Measurements from ENCODE around the gene MAST3.

Gene MAST3

DNA sequence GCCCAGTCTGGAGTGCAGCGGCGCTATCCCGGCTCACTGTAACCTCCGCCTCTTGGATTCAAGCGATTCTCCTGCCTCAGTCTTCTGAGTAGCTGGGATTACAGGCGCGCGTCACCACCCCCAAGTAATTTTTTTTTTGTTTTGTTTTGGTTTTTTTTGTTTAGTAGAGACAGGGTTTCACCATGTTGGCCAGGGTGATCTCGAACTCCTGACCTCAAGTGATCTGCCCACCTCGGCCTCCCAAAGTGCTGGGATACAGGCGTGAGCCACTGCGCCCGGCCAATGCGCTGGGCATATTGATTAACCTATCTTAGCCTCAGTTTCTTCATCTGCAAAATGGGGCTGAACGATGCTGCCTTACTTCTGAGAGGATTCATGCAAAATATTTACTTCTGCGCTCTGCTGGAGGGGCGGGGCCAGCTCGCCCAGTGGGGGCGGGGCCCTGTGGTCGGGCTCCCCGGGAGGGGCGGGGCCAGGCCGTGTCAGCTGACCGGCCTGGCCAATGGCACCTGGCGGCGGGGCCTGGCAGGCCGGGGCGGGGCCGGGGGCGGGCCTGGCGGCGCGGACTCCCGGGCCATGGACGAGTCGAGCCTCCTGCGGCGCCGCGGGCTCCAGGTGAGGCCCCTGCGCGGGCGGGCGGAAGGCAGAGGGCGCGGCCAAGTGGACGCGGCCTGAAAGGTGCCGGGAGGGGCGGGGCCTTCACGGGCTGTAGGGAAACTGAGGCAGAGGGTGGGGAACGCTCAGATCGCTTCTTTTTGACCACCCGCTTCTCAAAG, at the start of gene MAST3:
MAST3 (plus strand) TSS at position 562 of the 776 bp plus-strand sequence; CDS start at position 577, 15 bp downstream.
- peak; percentile 93 for DNase-seq

DNA sequence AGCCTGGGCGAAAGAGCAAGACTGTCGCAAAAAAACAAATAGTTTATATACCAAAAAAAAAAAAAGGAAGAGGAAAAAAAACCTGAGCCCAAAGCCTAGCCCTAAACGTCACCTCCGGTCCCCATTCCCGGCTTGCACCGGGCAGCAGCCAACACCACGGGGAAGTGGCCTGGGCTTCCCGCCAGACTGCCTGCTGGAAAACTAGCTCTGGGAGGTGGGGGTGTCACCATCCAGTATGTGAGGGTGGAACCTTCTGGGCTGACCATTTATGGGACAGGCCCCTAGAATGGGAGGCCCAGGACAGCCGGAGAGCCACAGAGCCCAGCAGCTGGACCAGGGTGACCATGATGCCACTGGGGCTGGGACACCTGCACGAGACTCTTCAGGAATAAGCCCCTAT, 48.2 kb upstream of the MAST3 start:
- no peak for DNase-seq

DNA sequence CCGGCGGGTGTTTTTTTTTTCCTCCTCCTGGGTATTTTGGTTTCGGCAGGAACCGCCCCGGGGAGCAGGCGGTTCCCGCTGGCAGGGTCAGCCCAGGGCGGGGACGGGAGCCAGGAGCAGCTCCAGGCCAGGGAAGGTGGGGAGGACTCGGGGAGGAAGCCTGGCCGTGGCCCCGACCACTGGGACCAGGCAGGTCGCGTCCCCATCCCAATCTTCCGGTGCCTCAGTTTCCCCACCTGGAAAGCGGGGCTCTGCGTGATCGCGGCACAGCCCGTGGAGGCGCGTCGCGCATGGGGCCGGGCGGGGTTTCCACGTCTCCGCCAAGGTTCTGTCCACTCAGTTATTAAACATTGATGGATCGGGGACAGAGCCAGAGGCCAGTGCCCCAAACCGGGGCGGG, 45.7 kb upstream of the MAST3 start:
- DNase-seq: no peak

DNA sequence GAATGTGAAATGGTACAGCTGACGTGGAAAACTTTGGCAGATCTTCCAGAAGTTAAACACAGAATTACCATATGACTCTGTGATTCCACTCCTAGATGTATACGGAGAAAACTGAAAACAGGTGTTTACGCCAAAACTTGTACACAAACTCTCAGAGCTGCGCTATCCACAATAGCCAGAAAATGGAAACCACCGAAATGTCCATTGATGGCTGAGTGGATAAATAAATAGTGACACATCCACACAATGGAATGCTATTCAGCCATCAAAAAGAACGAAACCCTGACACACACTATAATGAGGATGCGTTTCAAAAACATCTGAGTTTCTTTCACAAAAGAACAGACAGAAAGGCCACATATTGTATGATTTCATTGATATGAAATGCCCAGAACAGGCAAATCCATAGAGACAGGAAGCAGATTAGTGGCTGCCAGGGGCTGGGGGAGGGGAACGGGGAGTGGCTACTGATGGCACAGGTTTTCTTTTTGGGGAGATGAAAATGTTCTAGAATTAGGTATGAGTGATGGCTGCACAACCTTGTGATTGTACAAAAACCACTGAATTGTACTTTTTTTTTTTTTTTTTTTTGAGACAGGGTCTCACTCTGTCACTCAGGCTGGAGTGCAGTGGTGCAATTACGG, 43.9 kb upstream of the MAST3 start:
- no peak for DNase-seq

DNA sequence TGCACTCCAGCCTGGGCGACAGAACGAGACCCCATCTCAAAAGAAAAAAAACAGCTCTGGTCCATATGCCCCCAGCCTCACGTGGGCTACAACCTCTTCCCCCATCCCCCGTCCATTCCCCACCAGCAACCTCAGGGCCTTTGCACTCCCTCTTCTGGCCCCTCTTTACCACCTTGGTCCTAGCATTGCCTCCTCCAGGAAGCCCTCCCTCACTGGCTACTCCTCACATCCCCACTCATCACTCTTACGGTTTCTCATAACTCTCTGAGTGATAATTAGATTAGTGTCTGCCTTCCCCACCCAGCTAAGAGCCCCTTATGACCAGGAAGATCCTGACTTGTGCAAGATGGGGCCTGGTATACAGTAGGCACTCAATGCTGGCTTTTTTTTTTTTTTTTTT, 41.6 kb upstream of the MAST3 start:
- no peak for DNase-seq

DNA sequence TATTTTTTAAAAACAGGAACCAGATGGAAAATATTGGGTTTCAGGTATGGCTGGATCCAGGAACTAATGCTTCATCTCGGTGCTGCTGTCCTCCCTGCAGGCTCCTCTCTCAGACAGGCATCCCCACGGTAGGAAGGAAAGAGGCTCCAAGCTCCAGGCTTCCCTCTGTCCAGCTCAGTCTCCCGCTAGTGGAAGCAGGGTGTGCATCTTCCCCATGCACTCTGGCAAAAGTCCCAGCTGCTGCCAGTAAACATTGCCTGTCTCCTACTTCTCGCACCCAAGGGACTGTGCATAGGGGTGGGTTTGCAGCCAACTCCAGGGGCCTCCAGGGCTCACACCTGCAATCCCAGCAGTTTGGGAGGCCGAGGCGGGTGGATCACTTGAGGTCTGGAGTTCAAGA, 40.0 kb upstream of the MAST3 start:
- DNase-seq: no peak

DNA sequence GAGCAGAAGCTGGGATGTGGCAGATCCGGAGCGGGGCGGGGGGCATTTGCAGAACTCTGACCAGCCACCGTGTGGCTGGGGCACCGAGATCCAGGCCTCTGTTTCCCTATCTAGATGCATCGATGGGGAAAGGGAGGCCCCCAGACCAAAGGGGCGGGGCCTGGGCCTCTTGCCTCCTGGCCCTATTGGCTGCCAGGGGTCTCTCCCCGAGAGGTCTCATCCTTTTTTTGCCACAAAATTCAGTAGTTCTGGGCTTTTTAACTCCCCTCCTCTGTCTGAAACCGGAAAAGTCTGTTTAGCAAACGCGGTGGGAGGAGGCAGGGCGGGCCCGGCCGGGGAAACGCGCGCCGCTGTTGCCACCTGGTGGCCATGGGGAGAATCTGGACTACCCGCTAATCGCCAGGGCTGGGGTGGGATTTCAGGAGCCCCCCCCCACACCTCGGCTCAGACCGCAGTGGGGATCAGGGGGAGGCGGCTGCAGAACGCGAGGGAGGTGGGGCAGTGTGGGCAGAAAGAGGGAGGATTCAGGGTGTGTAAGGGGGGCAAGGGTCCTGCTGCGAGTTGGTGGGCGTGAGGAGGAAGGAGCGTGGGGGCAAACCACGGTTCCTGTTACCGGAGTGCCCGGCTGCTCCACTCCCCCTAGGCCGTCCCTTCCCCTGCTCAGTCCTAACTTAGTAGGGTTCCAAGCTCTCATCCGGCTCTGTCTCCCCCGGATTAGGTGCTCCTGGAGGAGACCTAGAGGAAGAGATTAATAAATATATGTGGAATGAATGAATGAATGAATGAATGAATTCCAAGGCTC, 39.2 kb upstream of the MAST3 start:
- DNase-seq: peak; percentile 83

DNA sequence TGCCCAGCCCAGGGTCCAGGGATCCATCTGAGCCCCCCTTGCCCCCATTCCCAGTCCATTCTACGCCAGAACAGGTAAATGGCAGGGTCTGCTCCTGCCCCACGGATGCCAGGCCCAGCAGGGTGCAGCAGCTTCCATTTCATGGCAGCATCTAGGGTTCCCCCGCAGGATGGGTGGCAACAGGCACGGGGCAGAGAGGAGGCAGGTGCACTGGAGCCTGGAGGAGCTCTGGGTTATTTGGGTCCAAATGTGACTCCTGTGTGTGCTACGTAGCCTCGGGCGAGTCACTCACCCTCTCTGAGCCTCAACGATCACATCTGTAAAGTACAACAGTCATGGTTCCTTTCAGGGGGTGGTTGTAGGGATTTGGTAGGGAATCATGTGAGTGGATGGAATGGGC, 38.3 kb upstream of the MAST3 start:
- no peak for DNase-seq

DNA sequence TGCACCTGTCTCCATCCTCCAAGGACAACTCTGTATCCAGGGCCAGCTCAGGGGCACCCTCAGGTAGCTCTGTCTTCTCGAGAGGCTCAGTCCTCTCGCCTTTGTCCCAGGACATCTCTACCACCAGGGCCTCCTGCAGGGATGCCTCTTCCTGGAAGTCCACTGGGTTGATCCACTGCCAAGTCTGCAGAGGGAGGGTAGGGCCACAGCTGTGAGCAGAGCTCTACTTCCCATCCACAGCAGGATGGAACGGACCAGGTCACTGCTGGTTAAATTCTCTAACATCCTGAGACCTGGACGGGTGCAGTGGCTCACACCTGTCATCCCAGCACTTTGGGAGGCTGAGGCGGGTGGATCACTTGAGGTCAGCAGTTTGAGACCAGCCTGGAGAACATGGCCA, 37.7 kb upstream of the MAST3 start:
- DNase-seq: no peak

DNA sequence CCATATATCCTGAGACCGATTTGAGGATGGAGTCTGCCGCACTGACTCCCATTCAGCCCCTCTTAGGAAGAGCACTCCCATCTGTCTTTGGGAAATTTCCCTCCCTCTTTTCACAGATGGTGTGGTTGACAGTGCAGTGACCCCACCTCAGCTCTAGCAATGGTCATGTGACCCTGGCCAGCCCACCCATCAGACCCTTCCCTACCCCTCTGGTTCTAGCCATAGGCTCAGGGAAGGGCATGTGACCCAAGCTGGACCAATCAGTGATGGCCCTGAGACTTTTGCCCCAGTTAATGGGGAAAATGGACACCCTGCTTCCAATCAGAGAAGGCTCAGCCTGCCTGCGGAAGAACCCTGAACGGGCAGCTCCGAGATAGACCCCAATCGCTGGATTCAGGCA, 37.1 kb upstream of the MAST3 start:
- DNase-seq: no peak

DNA sequence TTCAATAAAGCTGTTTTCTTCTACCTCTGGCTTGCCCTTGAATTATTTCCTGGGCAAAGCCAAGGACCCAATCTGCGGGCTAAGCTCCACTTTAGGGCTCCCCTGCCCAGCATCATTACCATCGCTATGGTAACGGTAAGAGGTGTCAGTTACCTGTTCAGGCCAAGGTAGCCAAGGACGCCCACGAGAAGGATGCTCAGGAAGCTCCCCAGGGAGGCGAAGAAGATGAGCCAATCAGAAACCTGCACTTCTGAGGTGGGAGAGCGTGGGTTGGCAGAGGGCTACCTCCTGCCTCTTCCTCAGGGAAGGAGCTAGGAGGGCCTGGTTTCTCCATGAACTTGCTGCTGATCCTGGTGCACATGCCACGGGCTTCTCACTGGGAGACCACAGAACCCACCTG, 35.5 kb upstream of the MAST3 start:
- no peak for DNase-seq

DNA sequence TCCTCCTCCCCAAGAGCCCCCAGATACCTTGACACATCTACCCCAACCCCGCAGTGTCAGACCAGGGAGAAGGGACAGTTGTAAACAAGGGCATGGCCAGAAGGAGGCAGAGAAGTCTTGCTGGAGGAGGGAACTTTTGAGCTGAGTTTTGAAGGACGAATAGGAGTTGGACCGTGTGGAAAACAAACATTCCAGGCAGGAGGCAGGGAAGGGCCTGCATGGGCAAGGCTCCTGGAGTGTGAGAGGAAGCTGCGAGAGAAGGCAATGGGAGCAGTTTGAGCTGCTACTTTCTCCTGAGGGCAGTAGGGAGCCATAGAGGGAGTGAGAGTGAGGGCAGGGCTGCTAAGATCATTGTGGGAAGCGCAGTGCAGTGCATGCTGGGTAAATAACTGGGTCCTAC, 34.1 kb upstream of the MAST3 start:
- DNase-seq: peak; percentile 27

DNA sequence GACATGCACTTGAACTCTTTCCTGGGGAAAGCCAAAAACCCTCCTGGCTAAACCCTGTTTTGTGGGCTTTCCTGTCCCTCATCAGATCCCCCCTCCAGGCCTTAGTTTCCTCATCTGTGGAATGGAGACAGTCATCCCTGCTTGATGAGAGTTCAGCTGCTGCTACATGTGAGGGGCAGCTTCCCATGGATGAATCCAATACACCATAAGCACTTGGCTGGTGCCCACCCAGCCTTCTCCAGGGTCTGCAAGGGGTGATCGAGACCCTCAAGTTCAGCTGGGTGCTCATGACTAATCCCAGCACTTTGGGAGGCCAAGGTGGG, 32.4 kb upstream of the MAST3 start:
- DNase-seq: no peak

DNA sequence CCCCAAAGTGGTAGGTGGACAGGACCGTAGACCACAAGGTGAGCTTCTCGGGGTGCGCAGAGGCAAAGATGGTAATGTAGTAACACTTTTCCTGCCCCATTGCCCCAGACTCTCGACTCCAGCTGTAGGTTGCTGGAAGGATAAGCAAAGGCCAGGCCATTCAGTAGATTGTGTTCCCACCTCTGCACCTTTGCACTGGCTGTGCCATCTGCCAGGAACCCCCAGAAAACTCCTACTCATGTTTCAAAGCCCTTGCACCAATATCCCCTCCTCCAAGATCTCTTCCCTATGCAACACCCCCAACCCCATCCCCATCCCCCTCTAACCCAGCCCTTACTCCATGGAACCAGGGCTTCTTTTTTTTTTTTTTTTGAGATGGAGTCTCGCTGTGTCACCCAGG, 29.2 kb upstream of the MAST3 start:
- DNase-seq: no peak

DNA sequence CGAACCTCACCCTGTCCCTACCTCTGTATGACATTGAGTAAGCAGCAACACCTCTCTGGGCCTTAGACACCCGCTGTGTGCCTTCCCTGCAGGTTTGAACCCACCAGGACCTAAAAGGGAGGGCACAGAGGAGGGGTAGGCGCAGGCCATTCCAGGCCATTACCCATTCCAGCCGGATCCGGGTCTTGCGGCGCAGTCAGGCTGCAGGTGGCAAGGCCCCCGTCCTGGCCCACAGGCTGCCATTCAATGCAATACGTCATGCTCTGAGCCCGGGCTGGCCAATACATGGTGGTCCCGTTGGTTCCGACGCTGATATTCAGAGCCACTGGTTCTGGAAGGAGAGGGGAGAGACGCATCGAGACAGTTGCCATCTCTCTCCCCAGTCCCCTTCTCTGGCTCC, 28.2 kb upstream of the MAST3 start:
- DNase-seq: no peak

DNA sequence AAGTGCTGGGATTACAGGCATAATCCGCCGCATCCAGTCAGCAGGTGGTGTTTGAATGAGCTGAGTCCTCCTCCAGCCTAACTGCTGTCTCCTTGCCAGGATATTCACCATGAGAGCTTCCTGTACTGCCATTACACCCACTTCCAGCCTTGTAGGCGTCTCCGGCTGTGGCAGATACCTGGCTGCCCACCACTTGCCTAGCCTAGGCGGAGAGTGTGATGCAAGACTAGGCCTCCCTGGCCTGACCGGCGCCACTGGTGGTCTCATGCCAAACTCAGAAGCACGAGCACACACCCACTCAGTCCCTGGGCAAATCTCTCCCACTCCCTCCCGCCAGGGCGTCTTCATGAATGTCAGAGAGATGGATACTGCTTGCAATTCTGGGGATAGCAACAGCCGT, 27.4 kb upstream of the MAST3 start:
- DNase-seq: no peak

DNA sequence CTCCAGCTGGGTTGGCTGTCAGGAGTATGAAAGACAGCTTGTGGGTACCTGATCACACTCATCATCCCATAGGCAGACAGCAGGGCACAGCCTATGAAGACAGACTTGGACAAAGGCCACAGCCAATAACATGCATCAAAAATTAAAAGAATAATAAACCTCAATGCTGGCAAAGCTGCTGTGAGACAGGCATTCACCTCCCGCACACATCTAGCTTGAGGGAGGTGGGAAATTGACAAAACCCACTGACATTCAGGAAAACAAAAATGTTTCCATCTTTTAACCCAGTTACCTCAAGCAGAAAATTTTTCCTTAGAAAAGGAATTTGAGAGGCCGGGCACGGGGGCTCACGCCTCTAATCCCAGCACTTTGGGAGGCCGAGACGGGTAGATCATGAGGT, 25.2 kb upstream of the MAST3 start:
- no peak for DNase-seq

DNA sequence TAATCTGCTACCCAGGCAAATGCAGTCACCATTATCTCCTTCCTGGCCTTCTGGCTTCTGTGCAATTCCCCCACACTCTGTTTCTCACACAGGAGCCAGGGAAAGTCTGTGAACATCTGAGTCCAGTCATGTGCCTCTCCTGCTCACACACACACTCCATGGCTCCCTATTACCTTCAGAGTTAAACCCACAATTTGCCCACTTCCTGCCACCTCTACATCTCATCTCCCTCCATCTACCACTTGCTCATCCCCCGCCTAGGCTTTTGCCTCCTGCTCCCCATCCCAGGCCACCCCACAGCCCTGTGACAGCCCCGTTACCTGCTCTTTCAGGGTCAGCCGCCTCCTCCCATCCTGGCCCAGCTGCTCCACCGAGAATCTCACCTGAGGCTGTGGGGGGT, 24.4 kb upstream of the MAST3 start:
- no peak for DNase-seq

DNA sequence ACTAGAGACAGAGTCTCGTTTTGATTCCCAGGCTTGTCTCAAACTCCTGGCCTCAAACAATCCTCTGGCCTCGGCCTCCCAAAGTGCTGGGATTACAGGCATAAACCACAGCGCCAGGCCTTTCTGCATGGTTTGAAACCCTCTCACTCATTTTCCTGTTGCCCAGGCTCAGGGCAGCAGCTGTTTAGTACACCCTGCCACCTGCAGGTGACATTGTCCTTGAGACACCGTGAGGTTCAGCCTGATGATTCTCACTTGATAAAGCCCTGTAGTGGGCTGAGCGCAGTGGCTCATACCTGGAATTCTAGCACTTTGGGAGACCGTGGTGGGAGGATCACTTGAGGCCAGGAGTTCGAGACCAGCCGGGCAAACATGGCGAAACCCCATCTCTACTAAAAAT, 23.4 kb upstream of the MAST3 start:
- no peak for DNase-seq

DNA sequence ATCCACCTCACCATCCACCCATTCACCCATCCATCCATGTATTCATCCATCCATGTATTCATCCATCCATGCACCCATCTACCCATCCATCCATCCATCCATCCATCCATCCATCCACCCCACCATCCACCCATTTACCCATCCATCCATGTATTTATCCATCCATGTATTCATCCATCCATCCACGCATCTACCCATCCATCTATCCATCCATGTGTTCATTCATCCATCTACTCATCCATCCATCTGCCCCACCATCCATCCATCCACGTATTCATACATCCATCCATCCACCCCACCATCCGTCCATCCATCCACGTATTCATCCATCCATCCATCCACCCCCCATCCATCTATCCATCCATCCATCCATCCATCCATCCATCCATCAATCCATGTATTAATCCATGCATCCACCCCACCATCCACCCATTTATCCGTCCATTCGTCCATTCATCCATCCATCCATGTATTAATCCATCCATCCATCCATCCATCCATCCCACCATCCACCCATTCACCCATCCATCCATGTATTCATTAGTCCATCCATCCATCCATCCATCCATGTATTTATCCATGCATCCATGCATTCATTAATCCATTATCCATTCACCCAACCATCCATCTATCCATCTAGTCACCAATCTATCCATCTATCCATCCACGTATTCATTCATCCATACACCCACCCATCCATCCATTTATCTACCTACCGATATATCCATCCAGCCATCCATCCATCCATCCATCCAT, 13.5 kb upstream of the MAST3 start:
- no peak for DNase-seq

DNA sequence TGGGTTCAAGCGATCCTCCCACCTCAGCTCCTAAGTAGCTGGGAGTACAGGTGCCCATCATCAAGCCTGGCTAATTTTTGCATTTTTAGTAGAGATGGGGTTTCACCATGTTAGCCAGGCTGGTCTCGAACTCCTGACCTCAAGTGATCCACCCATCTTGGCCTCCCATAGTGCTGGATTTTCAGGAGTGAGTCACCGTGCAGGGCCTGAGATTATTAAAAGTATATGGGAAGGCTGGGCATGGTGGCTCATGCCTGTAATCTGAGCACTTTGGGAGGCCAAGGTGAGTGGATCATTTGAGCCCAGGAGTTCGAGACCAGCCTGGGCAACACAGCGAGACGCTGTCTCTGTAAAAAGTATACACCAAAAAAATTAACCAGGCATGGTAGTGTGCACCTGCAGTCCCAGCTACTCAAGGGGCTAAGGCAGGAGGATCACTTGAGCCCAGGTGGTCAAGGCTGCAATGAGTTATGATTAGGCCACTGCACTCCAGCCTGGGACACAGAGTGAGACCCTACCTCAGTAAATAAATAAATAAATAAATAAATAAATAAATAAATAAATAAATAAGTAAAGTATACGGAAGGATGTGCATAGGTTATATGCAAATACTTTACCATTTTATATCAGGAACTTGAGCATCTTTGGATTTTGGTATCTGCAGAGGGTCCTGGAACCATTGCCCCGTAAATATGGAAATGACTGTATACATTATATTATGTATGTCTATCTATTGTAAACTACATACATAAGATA, 11.7 kb upstream of the MAST3 start:
- no peak for DNase-seq

DNA sequence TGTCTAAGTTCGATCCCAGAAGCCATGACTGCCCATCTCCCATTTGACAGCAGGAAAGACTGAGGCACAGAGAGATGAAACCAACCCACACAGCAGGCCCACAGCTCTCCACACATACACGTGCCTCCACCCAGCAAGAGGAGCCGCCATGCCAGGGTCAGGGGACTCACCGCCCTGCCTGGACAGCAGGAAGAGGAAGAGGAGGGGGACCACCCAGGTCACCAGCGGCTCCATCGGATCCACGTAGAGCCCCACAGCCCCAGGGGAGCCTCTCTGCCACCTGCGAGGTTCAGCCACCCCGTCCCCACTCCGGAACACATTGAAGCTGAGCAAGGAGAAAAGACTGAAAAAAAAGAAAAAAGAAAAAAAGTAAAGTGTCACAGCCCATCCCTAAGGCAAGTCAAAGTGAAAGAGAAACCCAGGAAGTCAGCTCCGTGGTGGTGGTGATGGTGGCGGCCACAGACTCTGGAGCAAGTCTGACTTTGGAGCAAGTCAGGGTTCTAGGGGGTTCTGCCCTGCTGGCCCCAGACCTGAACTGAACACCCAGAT, 10.9 kb upstream of the MAST3 start, which contains the start of gene IL12RB1:
IL12RB1 (minus strand) TSS at position 345 of the 549 bp plus-strand sequence; CDS start at position 234, 111 bp downstream.
- peak; percentile 43 for DNase-seq

Measured in activated CD4-positive, alpha-beta T cell treated with anti-CD3 and anti-CD28 coated beads, Interleukin-2, amount 50 U/mL, for 1 hour (primary cell).